Amygdala (tissue), 56 donors: ENCODE measurements around the gene SMKR1.
A peak's percentile ranks its signal among the peaks of the same experiment; 100 is the strongest.
"Not testable (repeated sequence)": the region's sequence is repeated elsewhere in the genome, so short reads cannot be mapped to it uniquely, and the experiment has no call there.

Source experiments
- DNase-seq, 56 donors: peaks; one replicate each; lab custom pipeline; 2025; lab: John Stamatoyannopoulos, UW

Gene SMKR1

GRCh38 chr7:129501760-129502707 lies at the start of gene SMKR1:
SMKR1 (plus strand) TSS chr7:129502531; CDS start chr7:129502825, 294 bp downstream.
- DNase-seq, result peak in 47 of 56 donors; percentile 3 to 74 (median 34)

GRCh38 chr7:129452589-129453231 lies 49.6 kb upstream of the SMKR1 start:
- no peak for DNase-seq

- no peak for DNase-seq
These were observed 48.7 kb upstream of the SMKR1 start for GRCh38 chr7:129453510-129454248.

GRCh38 chr7:129454249-129454551 lies 48.1 kb upstream of the SMKR1 start:
- no peak for DNase-seq

- DNase-seq, result no peak
These were observed 45.9 kb upstream of the SMKR1 start for GRCh38 chr7:129456421-129456820.

GRCh38 chr7:129457101-129457500 lies 45.2 kb upstream of the SMKR1 start:
- no peak for DNase-seq

- no peak for DNase-seq
These were observed 44.2 kb upstream of the SMKR1 start for GRCh38 chr7:129458171-129458570.

GRCh38 chr7:129461809-129462208 lies 40.5 kb upstream of the SMKR1 start:
- no peak for DNase-seq

GRCh38 chr7:129462420-129462819 lies 39.9 kb upstream of the SMKR1 start:
- no peak for DNase-seq

- no peak for DNase-seq
These were observed 38.1 kb upstream of the SMKR1 start for GRCh38 chr7:129464194-129464593.

GRCh38 chr7:129465080-129465479 lies 37.3 kb upstream of the SMKR1 start:
- DNase-seq, result no peak

- DNase-seq, result no peak
These were observed 35.5 kb upstream of the SMKR1 start for GRCh38 chr7:129466796-129467195.

GRCh38 chr7:129468087-129468486 lies 34.2 kb upstream of the SMKR1 start:
- no peak for DNase-seq

- no peak for DNase-seq
These were observed 33.8 kb upstream of the SMKR1 start for GRCh38 chr7:129468547-129468946.

GRCh38 chr7:129469930-129470329 lies 32.4 kb upstream of the SMKR1 start:
- no peak for DNase-seq

GRCh38 chr7:129470411-129470810 lies 31.9 kb upstream of the SMKR1 start:
- DNase-seq, result no peak

- no peak for DNase-seq
These were observed 30.9 kb upstream of the SMKR1 start for GRCh38 chr7:129471402-129471827.

- DNase-seq, result not testable (repeated sequence)
These were observed 26.4 kb upstream of the SMKR1 start for GRCh38 chr7:129475931-129476330.

- DNase-seq, result not testable (repeated sequence)
These were observed 25.9 kb upstream of the SMKR1 start for GRCh38 chr7:129476398-129476797.

GRCh38 chr7:129479831-129480230 lies 22.5 kb upstream of the SMKR1 start:
- DNase-seq, result no peak

- DNase-seq, result no peak
These were observed 21.5 kb upstream of the SMKR1 start for GRCh38 chr7:129480674-129481363.
